ENCODE data around the gene MUC22.
"Not testable (repeated sequence)": the region's sequence is repeated elsewhere in the genome, so short reads cannot be mapped to it uniquely, and the experiment has no call there.

MUC22 gene

DNA sequence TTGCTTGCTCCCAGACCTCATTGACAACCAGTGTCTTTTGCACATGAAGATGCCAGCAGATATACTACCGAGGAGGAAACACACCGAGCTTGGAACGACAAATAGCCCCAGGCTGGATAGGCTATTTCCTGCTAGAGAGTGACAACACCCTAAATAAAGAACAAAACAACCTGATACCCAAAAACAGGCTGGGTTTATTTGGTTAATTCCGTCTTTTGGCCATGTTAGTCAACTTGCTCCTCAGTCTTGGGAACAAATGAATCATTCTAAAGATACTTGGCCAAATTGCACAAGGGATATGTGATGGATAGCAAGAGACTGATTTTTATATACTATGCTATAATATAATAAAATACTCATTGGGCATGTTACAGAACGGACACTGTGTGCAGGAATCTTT, 11.5 kb upstream of the MUC22 start:
- no peak for DNase-seq (ENCODE audit: low spot score)

DNA sequence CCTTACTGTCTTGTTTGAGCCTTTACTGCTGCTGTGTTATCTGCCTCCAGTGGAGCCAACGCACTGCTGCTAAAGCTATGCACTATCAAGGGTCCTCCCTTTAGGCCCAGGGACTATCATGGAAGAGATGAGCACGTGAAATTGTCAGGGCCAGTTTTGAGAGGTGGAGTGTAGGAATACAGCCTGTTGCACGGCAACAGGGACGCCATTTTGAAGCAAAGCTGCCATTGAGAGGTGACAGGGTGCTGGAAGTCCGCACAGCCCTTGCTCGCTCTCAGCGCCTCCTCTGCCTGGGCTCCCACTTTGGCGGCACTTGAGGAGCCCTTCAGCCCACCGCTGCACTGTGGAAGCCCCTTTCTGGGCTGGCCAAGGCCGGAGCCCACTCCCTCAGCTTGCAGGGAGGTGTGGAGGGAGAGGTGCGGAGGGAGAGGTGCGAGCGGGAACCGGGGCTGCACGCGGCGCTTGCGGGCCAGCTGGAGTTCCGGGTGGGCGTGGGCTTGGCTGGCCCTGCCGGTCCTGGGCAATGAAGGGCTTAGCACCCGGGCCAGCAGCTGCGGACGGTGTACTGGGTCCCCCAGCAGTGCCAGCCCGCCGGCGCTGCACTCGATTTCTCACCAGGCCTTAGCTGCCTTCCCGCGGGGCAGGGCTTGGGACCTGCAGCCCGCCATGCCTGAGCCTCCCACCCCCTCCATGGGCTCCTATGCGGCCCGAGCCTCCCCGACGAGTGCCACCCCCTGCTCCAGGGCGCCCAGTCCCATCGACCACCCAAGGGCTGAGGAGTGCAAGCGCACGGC, 10.0 kb upstream of the MUC22 start:
- not testable (repeated sequence) for DNase-seq (ENCODE audit: low spot score)

DNA sequence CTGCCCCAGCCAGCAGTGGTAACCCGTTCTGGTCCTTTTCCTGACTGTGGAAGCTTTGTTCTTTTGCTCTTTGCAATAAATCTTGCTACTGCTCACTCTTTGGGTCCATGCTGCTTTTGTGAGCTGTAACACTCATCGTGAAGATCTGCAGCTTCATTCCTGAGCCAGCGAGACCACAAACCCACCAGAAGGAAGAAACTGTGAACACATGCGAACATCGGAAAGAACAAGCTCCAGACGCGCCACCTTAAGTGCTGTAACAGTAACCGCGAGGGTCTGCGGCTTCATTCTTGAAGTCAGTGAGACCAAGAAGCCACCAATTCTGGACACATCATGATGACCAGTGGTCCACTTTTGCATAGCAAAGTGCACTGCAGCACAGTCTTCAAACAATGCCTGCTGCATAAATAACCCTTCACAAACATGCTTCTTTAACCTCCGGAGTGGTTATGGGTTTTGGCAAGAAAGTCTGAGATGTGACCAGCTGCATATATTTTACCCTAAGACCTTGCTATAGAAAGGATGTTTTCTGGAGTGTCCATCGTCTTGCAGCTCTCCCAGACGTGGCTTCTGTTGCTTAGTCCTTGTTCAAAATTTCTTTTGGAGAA, 8.9 kb upstream of the MUC22 start:
- DNase-seq (ENCODE audit: low spot score), result no peak

DNA sequence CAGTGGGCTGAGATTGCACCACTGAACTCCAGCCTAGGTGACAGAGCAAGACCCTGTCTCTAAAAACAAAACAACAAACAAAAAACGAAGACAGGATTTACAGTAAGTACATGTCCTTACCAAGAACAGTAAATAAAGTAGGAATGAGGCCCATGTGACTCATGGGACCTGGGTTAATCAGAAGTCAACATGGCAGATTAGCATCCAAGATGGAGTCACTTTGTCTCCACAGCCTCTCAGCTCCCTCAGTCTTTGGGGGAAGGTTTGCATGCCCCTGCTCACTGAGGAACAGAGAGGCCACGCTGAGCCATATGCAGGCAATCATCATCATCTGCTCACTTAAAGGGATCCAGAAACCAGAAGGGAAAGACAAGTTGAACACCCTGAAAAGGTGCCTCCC, 7.8 kb upstream of the MUC22 start:
- no peak for DNase-seq (ENCODE audit: low spot score)

DNA sequence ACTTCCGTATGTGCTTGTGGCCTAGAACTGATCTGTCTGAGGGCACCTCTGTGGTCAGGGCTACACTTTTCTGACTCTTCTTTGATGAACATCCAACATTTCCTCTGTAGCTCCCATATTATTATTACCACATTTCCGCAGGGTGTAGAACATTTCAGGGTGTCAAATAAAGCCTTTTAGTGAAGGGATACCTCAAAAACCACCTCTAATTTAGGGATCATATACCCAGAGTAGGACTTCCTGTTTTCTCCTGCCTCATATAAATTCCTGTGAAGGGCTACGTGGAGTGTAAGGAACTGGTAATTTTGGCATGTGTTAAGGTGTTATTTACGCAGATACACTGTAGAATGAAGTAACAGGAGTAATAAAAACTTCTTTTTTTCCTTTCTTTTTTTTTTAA, 5.5 kb upstream of the MUC22 start:
- no peak for DNase-seq (ENCODE audit: low spot score)

DNA sequence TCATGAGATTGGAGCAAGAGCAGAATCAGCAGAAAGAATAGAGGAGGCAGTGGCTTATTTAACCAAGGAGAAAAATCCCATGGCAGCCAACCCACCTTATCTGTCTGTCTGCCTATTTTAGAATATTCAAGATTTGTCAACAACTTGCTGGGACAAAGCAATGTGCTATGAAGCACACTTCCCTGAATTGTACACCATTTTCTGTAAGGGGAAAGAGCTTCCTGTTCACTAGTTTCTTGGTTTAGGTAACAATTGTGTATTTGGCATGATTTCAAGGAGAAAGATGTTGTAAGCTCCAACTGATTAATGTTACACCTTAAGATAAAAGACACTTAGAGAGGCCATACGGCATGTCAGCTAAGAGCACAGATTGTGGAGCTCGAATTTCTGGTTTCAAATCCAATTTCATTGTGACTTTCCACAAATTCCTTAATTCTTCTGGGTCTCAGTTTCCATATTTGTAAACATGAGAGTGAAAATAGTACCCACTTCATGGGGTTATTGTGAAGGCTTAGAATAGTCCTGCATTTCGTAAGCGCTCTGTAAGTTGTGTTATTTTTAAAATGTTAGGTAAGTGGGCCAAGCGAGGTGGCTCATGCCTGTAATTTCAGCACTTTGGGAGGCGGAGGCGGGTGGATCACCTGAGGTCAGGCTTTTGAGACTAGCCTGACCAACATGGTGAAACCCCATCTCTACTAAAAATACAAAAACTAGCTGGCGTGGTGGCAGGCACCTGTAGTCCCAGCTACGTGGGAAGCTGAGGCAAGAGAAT, 4.8 kb upstream of the MUC22 start:
- DNase-seq (ENCODE audit: low spot score), result no peak

DNA sequence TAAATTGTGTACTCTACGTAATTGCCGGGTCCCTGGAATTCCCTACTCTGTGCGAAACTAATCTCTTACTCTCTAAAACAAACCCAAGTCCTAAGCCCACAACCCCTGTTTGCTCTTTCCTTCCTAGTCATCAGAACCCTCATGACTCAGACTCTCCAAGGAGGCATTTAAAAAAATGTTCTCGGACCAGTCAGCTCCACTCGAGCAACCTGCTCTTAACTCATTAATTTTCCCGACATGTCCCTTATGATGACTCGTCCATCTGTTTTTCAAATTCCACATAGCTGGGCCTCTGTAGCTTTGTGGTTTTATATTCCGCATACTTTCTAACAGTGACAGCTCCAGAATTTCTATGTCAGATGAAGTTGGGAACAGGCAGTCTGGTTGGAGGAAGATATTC, 2.6 kb upstream of the MUC22 start:
- peak; percentile 68 for DNase-seq (ENCODE audit: low spot score)

DNA sequence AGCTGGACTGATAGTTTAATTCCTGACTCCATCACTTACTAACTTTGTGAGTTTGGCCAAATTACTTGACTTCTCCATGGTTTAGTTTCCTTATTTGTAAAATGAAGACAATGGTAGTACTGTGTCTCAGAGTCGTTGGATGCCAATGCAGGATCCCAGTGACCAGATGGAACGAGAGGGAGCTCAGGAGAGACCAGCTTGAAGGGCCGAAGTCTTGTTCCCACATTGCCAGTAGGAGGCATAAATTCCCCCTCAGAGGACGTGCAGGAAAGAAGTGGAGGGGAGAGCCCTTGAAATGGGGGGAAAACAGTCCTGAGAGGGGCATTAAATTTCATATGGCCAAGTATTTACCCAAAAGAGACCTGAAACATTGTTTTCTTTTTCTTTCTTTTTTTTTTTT, 2.1 kb upstream of the MUC22 start:
- DNase-seq (ENCODE audit: low spot score), result no peak

DNA sequence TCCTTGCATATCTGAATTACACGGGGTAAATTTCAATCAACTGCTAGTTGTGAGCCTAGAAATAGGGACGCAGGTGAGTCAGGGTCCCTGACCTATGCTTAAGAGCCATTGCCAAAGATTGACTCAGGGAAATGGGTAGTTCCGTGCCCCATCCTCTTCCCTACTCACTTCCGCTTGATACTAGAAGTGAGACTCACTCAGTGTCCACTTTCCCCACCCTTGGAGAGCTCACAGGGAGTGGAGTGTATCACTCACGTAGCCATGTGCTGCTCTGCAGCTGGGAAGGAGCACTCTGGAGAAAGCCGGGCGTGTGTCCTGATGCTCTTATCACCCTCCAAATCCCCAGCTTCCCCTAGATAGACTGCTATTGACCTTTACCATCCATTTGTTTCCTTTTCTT, 543 bp upstream of the MUC22 start:
- DNase-seq (ENCODE audit: low spot score), result no peak

DNA sequence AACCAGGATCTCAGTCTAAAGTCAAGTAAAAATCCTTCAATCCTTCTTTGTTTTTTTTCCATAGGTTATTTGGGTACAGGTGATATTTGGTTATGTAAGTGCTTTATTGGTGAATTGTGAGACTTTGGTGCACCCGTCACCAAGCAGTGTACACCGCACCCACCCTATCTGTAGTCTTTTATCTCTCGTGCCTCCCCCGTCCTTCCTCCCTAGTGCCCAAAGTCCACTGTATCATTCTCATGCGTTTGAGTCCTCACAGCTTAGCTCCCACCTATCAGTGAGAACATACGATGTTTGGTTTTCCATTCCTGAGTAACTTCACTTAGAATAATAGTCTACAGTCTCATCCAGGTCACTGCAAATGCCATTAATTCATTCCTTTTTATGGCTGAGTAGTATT, 879 bp downstream of the MUC22 start:
- DNase-seq (ENCODE audit: low spot score), result no peak

DNA sequence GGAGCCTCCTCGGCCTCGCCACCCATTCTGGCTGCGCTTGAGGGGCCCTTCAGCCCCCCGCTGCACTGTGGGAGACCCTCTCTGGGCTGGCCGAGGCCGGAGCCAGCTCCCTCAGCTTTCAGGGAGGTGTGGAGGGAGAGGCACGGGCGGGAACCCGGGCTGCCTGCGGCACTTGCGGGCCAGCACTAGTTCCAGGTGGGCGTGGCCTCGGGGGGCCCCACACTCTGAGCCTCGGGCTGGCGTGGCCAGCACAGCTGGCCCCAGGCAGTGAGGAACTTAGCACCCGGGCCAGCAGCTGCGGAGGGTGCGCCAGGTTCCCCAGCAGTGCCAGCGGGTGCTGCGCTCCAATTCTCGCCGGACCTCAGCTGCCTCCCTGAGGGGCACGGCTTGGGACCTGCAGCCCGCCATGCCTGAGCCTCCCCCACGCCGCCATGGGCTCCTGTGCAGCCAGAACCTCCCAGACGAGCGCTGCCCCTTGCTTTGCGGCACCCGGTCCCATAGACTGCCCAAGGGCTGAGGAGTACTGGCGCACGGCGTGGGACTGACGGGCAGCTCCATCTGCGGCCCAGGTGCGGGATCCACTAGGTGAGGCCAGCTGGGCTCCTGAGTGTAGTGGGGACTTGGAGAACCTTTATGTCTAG, 6.5 kb downstream of the MUC22 start:
- DNase-seq (ENCODE audit: low spot score), result no peak

DNA sequence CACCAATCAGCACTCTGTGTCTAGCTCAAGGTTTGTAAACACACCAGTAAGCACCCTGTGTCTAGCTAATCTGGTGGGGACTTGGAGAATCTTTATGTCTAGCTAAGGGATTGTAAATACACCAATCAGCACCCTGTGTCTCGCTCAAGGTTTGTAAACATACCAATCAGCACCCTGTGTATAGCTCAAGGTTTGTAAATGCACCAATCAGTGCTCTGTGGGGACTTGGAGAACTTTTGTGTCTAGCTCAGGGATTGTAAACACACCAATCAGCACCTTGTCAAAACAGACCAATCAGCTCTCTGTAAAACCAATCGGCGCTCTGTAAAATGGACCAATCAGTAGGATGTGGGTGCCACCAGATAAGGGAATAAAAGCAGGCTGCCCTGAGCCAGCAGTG, 7.2 kb downstream of the MUC22 start:
- not testable (repeated sequence) for DNase-seq (ENCODE audit: low spot score)

DNA sequence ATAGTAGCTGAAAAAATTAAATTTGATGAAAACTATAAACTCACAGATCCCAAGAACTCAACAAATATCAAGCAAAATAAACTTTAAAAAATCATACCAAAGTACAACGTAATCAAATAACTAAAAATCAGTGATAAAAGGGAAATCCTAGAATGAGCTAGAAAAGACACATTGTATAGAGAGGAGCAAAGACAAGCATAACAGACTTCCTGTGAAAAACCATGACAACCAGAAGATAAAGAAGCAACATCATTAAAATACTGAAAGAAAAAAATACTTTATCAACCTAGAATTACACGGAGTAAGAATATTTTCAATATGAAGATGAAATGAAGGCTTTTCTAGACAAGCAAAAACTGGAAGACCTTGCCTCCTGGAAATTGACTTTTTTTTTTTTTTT, 9.8 kb downstream of the MUC22 start:
- no peak for DNase-seq (ENCODE audit: low spot score)

DNA sequence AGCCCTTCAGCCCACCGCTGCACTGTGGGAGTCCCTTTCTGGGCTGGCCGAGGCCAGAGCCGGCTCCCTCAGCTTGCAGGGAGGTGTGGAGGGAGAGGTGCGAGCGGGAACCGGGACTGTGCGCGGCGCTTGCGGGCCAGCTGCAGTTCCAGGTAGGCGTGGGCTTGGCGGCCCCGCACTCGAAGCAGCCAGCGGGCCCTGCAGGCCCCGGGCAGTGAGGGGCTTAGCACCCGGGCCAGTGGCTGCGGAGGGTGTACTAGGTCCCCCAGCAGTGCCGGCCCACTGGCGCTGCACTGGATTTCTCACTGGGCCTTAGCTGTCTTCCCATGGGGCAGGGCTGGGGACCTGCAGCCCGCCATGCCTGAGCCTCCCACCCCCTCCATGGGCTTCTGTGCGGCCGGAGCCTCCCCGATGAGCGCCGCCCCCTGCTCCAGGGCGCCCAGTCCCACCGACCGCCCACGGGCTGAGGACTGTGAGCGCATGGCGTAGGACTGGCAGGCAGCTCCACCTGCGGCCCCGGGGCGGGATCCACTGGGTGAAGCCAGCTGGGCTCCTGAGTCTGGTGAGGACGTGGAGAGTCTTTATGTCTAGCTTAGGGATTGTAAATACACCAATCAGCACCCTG, 10.5 kb downstream of the MUC22 start:
- not testable (repeated sequence) for DNase-seq (ENCODE audit: low spot score)

DNA sequence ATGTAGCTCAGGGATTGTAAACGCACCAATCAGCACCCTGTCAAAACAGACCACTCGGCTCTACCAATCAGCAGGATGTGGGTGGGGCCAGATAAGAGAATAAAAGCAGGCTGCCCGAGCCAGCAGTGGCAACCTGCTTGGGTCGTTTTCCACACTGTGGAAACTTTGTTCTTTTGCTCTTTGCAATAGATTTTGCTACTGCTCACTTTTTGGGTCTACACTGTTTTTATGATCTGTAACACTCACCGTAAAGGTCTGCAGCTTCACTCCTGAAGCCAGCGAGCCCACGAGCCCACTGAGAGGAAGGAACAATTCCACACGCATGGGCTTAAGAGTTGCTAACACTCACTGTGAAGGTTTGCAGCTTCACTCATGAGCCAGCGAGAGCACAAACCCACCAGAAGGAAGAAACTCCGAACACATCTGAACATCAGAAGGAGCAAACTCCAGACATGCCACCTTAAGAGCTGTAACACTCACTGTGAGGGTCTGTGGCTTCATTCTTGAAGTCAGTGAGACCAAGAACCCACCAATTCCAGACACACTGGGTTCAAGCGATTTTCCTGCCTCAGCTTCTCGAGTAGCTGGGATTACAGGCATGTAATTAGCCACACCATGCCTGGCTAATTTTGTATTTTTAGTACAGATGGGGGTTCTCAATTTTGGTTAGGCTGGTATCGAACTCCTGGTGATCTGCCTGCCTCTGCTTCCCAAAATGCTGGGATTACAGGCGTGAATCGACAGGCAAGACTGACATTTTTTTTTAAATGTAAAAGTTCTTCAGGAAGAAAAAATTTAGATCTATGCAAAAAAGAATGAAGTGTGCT, 11.6 kb downstream of the MUC22 start:
- DNase-seq (ENCODE audit: low spot score), result not testable (repeated sequence)

DNA sequence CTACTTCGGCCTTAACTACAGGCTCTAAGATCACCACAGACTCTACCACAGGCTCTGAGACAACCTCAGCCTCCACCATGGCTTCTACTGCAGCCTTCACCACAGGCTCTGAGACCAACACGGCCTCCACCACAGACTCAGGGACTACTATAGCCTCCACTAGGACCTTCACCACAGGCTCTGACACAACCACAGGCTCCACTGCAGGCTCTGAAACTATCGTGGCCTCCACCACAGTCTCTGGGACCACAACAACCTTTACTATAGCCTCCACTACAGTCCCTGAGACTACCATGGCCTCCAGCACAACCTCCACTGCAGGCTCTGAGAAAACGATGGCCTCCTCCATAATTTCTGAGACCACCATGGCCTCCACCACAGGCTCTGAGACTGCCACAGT, 15.3 kb downstream of the MUC22 start:
- DNase-seq (ENCODE audit: low spot score), result no peak

DNA sequence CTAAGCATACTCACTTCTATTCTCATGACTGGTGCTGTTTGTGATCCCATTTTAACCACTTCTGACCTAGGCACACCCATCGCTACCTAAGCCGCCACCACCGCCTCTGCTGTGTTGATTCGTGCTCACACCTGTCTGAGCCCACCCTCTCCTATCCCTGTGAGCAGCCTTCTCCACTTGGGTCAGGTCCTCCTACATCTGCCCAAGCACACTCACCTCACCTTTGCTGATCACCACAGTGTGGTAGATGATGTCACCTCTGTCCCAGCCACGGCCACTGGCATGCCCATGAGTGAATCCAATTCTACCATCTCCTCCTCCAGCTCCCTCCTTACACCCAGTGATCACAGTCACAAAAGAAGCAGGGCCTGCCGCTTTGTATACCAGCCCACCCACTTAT, 20.8 kb downstream of the MUC22 start:
- no peak for DNase-seq (ENCODE audit: low spot score)

DNA sequence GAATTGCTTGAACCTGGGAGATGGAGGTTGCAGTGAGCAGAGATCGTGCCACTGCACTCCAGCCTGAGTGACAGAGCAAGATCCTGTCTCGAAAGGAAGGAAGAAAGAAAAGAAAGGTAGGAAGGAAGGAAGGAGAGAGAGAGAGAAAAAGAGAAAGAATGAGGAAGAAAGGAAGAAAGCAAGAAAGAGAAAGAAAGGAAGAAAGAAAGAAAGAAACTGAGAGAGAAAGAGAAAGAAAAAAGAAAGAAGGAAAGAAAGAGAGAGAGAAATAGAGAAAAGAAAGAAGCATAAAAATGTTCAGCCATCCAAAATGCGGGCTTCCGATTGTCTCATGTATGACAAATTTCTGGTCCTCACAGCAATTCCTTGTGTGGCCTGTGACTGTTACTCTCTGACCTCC, 22.8 kb downstream of the MUC22 start:
- DNase-seq (ENCODE audit: low spot score), result no peak

DNA sequence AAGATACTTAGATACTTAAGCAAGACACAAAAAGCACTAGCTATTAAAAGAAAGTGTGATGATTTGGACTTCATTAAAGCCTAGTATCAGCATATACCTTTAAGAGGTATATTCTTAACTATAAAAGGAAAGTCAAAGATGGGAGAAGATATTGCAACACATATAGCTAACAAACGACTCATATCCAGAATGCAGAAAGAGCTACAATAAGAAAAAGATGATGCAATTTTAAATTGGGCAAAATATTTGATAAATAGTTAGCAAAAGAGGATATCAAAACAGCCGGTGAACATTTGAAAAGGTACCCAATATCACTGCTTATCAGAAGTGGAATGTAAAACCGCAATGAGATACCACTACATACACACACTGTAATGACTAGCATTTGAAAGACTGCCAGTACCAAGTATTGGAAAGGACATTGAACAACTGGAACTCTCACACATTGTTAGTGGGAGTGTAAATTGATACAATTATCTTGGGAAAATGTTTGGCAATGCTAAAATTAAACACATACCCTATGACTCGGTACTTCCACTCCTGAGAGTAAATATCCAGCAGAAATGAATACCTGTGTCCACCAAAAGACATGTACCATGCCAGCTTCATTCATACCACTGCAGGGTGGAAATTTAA, 25.7 kb downstream of the MUC22 start:
- no peak for DNase-seq (ENCODE audit: low spot score)

DNA sequence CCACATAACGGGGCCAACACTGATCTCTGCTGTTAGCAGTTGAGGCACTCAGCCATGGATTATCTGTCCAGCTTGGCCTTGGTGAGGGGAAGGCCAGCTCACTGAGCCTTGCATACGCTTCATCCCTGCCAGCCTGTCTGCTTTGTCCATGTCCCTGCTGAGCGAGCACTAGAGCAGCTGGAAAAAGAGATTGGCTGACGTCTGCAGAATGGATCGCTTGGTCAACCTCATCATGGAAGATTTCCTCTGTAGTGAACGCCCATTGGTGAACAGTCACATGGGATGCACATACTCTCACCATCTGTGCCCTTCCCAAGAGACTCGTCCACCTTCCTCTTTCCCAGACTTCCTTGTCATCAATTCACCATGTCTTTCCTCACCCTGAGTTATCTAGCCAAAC, 26.9 kb downstream of the MUC22 start:
- DNase-seq (ENCODE audit: low spot score), result no peak

DNA sequence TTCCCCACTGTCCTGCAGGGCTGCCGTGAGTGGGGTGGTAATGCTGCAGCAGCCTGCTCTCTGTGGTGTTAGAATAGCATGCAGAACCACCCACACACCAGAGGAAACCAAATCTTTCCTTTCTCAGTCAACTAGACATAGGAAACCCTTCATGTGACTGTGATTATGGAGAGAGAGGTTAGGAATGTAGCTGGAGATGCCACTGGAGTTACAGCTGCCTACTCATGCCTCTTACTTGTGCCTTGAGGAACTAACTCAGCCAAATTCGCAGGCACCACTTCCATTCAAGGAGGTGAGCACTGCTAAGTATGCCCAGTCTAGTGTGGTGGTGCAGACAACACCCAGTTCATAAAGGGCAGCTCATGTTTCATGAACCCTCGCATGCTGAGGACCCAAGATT, 27.4 kb downstream of the MUC22 start:
- no peak for DNase-seq (ENCODE audit: low spot score)
